ENCODE measurements around the gene CISD3.
"Not testable (repeated sequence)": the region's sequence is repeated elsewhere in the genome, so short reads cannot be mapped to it uniquely, and the experiment has no call there.

Gene CISD3

DNA sequence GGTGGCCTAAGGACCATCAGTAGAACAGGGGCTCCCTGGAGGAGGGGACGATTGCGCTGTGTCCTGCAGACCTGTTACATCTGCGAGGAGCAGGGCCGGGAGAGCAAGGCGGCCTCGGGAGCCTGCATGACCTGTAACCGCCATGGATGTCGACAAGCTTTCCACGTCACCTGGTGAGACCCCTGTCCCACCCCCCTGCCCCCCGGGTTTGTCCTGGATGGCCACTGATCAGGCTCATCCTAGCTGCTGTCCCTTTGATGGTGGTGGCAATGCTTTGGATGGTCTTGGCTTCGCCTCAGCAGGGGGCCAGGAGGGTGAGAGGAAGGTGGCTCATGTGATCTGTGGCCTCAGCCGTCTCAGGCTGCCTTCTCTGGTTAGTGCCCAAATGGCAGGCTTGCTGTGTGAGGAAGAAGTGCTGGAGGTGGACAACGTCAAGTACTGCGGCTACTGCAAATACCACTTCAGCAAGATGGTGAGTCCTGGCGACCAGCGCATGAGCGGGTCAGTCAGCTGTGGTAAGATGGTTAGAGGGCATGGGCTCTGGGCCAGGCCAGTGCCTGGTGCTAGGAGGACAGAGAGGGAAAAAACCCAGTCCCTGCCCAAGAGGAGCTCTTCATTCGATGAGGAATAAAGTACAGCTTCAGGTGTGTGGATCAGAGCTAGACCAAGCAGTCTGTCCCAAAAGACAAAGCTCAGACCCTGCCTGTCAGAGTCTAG is 20.9 kb upstream of the CISD3 start:
- no peak for DNase-seq

DNA sequence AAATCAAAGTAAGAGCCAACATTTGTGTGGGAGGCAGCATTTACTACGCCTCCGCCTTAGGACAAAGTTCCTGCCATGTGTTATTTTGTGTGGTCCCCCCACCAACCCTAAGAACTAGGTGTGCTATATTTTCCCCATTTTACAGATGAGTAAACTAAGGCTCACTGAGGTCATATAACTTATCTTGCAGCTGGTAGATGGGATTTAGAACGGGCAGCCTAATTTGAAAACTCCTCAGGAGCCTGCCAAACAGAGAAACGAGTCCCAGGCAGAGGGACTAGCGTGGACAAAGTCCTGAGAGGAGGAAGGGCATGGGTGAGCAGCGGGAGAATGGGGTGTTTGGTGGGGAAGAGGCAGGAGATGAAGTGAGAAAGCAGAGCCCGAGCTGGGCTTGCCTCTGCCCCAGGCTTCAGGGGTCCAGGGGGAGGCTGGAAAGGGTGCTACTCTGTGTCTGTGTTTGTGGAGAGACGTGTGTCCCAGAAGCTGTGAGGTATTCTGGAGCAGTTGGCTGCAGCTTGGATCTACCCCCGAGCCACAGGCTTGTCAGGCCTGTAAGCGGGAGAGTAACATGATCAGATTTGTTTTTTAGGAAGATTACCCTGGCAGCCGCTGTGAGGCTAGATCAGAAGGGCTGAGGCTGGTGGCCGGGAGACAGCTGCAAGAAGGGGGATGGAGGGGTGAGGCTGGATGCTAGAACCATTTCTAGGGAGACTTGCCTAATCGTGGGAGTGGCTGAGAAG is 20.1 kb upstream of the CISD3 start:
- DNase-seq, result no peak

DNA sequence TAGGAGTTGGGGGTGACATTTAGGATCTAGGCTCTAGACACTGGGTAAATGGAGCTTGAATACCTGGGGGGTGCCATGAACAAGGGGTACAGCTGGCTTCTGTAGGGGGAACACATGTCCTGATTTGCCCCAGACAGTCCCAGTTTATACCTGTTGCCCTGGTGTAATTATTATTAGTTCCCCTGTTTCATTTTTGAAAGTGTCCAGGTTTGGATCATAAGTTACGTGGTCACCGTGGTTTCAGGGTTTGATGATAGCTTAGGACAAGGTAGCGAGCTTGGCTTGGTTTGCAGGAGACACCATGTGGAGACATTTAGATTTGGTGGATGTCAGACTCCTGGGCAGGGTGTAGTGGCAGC is 19.6 kb upstream of the CISD3 start:
- no peak for DNase-seq

DNA sequence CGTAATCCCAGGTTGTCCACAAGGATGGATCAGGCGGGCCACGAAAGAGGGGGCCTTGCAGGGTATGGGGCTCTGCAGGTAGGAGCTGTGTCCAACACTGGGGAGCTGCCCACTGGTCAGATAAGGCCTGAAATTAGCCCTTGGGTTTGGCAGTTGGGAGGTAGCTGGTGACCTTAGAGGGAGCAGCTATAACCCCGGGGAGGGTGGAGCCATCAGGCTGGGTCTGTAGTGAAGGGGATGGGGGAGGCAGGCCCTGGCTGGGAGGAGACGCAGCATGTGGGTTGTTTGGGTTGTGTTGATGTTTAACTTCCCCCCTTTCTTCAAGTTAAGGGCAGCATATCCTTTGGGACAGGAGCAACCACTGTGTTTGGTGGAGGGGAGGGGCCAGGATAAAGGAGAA is 19.2 kb upstream of the CISD3 start:
- DNase-seq, result no peak

DNA sequence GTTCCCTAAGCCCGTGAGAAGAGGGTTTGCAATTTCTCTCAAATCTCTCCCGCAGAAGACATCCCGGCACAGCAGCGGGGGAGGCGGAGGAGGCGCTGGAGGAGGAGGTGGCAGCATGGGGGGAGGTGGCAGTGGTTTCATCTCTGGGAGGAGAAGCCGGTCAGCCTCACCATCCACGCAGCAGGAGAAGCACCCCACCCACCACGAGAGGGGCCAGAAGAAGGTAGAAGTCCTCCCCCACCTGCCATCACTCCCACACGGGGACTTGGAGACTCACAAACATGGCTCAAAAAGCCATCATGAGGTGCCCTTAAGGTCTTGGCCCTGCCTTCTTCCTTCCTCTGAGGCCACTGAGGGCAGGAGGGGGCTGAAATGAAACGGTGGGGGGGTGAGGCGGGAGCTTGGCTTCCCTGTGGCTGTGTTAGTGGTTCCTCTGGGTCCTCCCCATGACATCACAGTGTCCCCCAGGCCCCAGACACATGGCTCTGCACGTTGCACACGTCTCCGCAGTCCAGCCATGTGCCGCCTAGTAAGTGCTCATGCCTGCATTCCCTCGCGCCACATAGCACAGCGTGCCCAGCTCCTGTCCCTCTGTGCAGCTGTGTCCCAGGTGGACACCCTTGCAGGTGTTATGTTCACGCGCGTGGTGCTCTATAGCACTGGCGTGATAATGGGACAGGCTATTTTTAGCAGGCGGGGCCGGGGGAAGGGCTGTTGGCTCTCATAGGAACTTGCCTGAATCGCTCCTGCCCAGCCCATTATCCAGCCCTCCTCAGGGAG is 18.2 kb upstream of the CISD3 start:
- no peak for DNase-seq

DNA sequence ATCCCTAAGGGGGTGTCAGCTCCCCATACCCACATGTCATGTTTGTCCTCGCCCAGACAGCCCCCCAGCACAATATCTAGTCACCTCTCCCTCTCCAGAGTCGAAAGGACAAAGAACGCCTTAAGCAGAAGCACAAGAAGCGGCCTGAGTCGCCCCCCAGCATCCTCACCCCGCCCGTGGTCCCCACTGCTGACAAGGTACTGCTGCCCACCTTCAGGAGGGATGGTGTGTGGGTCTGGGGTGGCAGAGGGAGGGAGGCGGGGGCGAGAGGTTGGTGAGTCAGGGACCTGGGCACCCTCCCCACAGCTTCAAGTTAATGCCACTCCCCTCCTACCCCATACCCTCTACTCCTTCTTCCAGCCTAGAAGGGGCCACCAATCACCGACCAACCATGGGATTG is 17.5 kb upstream of the CISD3 start:
- no peak for DNase-seq

DNA sequence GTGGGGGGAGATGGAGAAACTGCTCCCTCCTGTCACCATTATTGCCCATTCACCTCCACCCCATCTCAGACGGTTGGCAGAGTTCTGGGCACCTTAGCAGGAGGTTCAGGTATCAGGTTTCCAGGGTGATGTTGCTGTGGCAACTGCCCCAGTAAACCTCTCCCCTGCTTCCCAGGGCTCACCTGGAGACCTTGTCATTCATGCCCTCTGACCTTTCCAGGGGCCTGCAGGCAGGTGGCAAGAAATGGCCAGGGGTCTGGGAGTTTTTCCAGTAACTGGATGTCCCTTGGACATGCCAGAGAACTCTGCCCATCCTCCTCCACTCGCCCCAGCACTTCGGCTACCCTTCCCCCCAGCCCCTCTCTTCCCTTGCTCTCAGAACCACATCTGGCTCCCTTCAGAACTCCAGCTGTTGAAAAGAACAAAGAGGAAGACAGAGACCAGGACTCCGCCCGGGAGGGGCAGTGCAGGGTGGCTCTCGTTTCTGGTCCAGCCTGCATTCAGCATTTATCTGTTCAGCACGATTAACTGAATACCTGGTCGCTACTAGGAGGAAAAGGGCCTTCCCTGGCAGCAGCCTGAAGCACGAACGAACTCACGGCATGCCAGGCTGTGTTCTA is 16.6 kb upstream of the CISD3 start:
- no peak for DNase-seq

DNA sequence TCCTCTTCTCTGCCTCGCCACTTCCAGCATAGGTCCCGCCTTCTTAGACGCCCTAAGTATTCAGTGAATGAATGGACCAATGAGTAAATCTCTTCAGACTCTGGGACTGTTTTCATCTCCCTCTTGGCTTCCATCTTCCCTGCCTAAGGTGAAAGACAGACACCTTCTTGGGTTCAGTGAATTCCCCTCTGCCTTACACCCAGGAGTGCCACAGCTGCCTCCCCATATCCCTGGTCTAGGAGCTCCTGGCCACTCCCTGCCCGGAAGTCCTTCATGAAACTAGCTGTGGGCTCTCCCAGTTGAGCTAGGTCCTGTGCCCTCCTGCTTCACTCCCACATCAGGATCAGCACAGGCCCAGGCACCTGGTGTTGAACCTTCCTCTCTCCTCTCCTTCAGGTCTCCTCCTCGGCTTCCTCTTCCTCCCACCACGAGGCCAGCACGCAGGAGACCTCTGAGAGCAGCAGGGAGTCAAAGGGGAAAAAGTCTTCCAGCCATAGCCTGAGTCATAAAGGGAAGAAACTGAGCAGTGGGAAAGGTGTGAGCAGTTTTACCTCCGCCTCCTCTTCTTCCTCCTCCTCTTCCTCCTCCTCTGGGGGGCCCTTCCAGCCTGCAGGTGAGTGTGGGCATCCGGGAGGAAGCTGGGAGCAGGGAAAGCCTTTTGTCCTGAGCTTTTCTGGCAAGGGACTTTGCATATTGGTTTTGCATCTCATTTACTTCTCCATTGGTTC is 14.8 kb upstream of the CISD3 start:
- DNase-seq, result no peak

DNA sequence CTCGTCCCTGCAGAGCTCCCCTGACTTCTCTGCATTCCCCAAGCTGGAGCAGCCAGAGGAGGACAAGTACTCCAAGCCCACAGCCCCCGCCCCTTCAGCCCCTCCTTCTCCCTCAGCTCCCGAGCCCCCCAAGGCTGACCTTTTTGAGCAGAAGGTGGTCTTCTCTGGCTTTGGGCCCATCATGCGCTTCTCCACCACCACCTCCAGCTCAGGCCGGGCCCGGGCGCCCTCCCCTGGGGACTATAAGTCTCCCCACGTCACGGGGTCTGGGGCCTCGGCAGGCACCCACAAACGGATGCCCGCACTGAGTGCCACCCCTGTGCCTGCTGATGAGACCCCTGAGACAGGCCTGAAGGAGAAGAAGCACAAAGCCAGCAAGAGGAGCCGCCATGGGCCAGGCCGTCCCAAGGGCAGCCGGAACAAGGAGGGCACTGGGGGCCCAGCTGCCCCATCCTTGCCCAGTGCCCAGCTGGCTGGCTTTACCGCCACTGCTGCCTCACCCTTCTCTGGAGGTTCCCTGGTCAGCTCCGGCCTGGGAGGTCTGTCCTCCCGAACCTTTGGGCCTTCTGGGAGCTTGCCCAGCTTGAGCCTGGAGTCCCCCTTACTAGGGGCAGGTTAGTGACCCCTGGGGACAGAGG is 13.7 kb upstream of the CISD3 start:
- no peak for DNase-seq

DNA sequence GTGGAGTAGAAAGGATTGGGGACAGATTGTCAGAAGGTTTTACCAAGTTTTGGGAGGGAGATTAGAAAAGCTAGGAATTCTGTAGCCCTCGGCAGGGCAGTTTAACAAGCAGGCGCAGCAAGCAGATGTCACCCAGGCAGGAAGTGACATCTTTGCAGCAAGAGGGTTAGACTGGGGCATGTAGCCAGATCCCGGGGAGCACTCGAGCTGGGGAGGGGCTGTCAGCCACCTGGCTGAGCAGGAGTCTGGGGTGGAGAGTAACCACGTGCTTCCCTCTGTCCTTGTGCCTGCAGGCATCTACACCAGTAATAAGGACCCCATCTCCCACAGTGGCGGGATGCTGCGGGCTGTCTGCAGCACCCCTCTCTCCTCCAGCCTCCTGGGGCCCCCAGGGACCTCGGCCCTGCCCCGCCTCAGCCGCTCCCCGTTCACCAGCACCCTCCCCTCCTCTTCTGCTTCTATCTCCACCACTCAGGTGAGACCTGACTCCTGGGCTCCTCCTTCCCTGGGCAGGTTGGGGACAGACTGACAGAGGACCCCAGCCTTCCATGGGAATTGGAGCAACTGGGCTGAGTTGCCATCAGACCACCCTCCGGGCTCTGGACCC is 12.9 kb upstream of the CISD3 start:
- no peak for DNase-seq

DNA sequence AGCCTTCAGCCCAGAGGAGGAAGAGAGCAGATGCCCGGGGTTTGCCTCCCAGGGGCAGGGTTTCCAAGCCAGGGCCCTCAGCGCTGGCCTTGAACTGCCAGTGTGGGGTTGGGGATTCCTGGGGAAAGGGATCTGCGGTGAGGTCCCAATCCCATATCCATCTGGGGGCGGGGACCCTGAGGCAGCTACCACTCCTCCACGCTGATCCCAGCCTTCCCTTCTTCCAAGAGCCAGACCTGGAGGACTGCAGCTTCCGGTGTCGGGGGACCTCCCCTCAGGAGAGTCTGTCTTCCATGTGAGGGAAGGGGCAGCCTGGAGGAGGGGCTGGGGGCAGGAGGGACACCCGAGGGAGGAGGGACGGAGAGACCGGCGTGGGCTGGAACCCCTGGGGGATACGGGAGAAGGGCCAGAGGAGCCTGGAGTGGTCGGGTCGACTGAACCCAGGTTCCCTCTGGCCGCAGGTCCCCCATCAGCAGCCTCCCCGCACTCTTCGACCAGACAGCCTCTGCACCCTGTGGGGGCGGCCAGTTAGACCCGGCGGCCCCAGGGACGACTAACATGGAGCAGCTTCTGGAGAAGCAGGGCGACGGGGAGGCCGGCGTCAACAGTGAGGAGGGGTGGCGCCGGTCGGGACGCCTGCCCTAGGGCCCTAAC is 10.7 kb upstream of the CISD3 start:
- no peak for DNase-seq

DNA sequence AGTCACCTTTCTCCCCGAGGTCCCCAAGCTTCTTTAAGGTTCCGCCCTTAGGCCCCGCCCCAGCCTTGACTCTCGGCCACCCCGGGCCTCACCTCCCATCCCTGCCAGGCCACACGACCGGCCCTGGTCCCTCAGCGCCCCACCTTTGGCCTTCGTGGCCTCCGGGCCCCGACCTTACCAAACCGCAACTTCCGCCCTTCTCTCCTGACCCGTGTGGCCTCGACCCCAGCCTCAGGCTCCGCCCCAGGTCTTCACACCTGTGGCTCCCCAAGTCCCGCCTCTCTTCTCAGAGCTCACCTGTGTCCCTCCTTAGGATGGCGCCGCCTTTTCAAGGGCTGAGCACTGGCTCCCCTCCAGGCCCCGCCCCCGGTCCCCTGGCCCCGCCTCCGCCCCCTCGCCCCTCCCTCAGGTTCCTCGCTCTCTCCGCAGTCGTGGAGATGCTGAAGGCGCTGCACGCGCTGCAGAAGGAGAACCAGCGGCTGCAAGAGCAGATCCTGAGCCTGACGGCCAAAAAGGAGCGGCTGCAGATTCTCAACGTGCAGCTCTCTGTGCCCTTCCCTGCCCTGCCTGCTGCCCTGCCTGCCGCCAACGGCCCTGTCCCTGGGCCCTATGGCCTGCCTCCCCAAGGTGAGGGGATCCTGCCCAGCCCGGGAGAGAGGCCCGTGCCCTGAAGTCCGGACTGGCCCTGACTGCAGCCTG is 10.0 kb upstream of the CISD3 start:
- DNase-seq, result no peak

DNA sequence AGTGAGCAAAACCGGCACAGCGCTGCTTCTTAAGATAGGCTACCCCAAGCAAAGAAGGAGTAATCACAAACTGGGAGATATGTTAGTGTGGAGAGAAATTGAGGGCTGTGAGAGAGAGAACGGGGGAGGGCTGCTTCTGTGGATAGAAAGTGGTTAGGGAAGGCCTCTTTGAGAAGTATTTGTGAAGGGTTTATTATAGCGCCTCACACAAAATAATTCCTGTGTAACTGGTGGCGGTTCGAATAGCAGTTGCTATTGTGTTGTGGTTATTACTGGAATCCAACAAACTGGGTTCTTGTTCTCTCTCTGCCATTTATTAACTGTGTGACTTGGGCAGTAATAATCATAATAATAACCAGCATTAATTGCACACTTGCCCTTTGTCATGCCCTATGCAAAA is 9.2 kb upstream of the CISD3 start:
- no peak for DNase-seq

DNA sequence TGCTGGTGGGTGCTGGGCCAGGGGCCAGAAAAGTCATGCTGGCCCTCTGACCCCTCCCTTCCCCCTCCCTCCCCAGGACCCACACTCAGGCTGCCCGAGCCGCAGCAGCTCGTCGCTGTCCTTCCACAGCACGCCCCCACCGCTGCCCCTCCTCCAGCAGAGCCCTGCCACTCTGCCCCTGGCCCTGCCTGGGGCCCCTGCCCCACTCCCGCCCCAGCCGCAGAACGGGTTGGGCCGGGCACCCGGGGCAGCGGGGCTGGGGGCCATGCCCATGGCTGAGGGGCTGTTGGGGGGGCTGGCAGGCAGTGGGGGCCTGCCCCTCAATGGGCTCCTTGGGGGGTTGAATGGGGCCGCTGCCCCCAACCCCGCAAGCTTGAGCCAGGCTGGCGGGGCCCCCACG is 8.3 kb upstream of the CISD3 start:
- DNase-seq, result no peak

DNA sequence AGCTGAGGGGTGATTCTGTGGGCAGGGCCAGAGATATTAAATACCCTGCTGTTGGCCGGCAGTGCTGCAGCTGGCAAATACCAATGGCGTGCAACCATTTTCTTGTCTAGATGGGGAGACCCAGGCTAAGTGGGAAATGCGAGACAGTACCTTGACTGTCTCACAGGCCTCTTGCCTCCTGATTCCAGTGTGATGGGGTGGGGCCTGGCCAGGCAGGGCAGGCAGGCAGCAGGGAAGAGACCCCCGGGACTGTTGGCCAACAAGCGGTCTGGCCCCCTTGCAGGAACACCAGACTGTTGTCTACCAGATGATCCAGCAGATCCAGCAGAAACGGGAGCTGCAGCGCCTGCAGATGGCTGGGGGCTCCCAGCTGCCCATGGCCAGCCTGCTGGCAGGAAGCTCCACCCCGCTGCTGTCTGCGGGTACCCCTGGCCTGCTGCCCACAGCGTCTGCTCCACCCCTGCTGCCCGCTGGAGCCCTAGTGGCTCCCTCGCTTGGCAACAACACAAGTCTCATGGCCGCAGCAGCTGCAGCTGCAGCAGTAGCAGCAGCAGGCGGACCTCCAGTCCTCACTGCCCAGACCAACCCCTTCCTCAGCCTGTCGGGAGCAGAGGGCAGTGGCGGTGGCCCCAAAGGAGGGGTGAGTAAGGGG is 5.7 kb upstream of the CISD3 start:
- DNase-seq, result no peak

DNA sequence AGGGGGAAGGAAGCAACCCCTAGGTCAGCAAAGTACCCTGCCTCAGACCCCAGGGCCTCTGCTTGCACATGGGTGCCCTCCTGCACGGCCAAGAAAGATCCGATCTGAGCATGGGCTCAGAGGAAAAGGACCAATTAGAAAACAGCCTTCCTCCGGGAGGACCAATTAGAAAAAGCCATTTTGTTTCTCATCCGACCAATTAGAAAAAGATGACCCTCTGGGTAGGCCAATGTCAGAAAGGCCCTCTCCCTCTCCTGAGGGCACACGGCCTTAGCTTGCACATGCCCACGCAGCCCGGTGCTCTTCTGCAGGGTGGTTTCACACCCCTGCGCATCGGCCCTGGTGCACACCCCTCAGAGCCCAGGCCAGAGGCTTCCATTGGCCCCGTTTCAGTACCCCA is 5.1 kb upstream of the CISD3 start:
- DNase-seq, result no peak

DNA sequence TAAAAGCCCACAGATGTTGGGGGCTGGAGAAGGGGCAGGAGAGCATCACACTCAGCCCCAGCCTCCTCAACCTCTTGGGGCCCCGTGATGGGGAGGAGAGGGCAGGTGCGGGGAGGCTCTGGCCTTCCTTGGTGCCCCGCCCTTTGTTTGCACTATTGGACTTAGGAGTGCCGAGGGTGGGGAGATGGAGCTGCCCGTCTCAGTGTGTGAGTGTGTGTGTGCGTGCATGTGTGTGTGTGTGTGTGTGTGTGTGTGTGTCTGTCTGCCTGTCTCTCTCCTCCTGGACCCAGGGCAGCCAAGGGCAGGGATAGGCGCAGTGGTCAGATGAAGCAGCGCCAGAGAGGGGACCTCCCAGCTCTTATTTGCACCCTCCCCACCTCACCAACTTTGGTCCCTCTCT is 4.0 kb upstream of the CISD3 start:
- DNase-seq, result not testable (repeated sequence)

DNA sequence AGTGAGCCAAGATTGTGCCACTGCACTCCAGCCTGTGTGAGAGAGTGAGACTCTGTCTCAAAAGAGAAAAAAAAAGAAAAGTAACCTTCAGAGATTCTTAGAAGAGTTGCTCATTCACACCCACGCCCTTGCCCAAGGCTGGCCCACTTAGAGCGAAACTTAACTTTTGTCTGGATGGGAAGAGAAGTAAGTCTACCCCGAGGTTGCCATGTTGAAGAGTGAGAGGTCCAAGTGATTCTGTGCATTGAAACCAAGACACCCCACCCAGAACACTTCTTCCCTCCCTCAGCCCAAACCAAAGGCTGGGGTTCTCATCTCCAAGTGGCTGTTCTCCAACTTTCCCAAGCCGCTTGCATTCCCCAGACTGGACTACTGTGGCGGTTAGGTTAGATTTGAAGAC is 2.4 kb upstream of the CISD3 start:
- DNase-seq, result no peak

DNA sequence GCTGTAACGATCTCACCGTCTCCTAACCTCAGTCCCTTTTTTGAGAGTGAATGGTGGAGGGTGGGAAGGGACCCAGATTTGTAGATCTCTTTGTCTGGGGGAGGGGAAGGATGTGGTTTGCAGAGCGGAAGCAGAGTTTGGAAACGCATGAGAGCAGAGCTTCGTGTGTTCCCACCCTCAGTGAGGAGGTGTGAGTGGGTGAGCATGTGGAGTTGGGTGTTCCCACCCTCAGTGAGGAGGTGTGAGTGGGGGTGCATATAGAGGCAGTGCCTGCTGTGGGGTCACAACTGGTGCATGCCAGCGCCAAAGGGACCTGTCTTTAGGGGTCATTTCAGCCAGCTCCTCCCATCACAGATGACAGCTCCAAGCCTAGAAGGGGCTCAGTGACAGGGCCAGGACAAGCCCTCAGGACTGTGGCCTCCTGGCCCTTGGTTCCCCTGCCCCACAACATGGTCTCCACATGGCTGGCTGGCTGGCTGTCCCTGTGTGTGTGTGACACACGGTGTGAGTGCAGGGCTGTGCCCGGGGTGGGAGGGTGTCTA is 1.8 kb upstream of the CISD3 start:
- DNase-seq, result peak; percentile 56

DNA sequence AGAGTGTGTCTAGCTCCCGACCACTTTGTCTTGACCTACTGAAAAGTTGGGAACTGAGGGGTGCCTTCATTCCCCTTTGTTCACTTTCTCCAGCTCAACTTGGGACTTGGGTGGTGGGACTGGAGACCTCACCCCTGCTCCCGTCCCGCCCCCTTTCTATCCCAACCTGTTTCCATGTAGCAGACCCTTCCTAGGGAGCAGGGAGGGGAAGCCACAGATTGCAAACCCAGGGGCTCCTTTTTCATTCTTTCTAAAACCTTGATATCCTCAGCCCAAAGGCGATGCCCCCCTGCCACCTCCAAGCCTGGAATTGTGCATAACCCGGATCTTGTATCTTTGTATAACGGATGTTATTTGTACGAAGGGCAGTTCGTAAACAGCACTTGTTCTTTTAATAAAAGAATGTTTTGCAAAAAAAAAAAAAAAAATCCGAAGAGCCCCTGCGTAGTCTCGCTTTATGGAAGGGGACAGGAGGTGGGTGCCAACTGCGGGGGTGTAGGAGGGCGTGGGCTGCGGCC is 714 bp upstream of the CISD3 start:
- no peak for DNase-seq
